Measurements from ENCODE around the gene CKLF. TPM values are rescaled to one million over a fixed set of nuclear protein-coding genes. Genes with fewer than 3 reads are reported as not detected.

CKLF gene
- total and polyA plus RNA-seq, 2 donors (not counting 1 experiment from before 2014, with no cell fraction given), result 30.4 to 53.6 TPM

DNA sequence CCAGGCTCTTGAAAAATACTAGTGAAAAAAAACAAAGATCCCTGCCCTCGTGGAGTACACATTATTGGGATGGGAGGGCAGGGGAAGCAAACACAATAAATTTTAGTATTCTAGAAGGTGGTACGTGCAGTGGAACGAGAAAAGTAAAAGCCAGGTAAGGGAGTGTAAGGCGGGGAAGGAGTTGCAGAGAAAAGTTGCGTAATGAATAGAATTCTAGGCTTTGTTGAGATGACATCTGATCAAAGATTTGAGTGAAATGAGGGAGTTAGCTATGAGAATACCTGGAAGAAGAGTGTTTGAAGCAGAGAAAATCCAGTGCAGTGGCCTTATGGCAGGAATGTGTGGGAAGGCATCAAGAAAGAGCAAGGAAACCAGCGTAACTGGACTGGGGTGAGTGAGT, 2.1 kb downstream of the CKLF start:
- H3K36me3 ChIP-seq (replicated peaks in 1 of 2; ENCODE audit: control extremely low read depth in 1 of 2, control insufficient read depth in 1 of 2, extremely low read depth in 1 of 2, insufficient read depth in 2 of 2, low read length in 1 of 2), result peaks cover 3 to 20% of the 10 kb centered on the region in 2 experiments
- H3K79me2 ChIP-seq (ENCODE audit: control insufficient read depth, insufficient read depth, low read length), result peaks cover 48% of the 10 kb centered on the region
- no peak for DNase-seq
- H3K9me3 Mint-ChIP-seq (ENCODE audit: insufficient read depth), result no peaks in the 10 kb centered on the region
- CTCF ChIA-PET, result interaction anchor here (1.1 to 2.4 kb wide), 4 partner anchors 29 to 53 kb away, joined by 3 to 8 read pairs (median 5); no protein-coding TSS in a partner anchor
- peaks cover 64% of the 10 kb centered on the region for H3K4me1 Mint-ChIP-seq
- H3K27ac ChIP-seq (ENCODE audit: low read length in 2 of 2), result no peak overlapping the region
- H2AFZ ChIP-seq (ENCODE audit: insufficient read depth, low read depth, low read length, poor library complexity, severe bottlenecking), result no peak overlapping the region
- H3K4me3 Mint-ChIP-seq, result no peak overlapping the region
- TF ChIP-seq, protein P1, sequence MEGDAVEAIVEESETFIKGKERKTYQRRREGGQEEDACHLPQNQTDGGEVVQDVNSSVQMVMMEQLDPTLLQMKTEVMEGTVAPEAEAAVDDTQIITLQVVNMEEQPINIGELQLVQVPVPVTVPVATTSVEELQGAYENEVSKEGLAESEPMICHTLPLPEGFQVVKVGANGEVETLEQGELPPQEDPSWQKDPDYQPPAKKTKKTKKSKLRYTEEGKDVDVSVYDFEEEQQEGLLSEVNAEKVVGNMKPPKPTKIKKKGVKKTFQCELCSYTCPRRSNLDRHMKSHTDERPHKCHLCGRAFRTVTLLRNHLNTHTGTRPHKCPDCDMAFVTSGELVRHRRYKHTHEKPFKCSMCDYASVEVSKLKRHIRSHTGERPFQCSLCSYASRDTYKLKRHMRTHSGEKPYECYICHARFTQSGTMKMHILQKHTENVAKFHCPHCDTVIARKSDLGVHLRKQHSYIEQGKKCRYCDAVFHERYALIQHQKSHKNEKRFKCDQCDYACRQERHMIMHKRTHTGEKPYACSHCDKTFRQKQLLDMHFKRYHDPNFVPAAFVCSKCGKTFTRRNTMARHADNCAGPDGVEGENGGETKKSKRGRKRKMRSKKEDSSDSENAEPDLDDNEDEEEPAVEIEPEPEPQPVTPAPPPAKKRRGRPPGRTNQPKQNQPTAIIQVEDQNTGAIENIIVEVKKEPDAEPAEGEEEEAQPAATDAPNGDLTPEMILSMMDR (IDR thresholded peaks at IDR 0.05), result no peak
- TF ChIP-seq EZH2 (IDR thresholded peaks at IDR 0.05; ENCODE audit: borderline replicate concordance, insufficient read depth, low read depth, low read length, poor library complexity, severe bottlenecking), result no peak
- no peak overlapping the region for H3K9ac ChIP-seq (ENCODE audit: low read length)
- H3K27ac Mint-ChIP-seq, result no peak overlapping the region
- H3K4me2 ChIP-seq (replicated peaks; ENCODE audit: low read depth, low read length, poor library complexity, severe bottlenecking), result no peak overlapping the region
- no peaks in the 10 kb centered on the region for H3K27me3 ChIP-seq (replicated peaks in 1 of 4; ENCODE audit: control extremely low read depth in 1 of 4, control insufficient read depth in 3 of 4, insufficient read depth in 4 of 4, low read length in 3 of 4)
- POLR2A ChIA-PET, result no interaction called here
- no peaks in the 10 kb centered on the region for H3K27me3 Mint-ChIP-seq
- H3K9me3 ChIP-seq (ENCODE audit: control extremely low read depth in 1 of 3, control insufficient read depth in 2 of 3, insufficient read depth in 1 of 3, low read length in 2 of 3), result no peaks in the 10 kb centered on the region
- WGBS (ENCODE audit: insufficient coverage), result 100% methylated on average over 5 of the region's 6 CpGs
- no peak for ATAC-seq (ENCODE audit: low read depth)
- H3K4me3 ChIP-seq (ENCODE audit: control extremely low read depth in 1 of 5, extremely low read depth in 1 of 5, insufficient read depth in 1 of 5, low read depth in 2 of 5, low read length in 4 of 5), result no peak overlapping the region
- intact Hi-C loops (cut with micrococcal nuclease), result no loop called here
- peaks cover 18% of the 10 kb centered on the region for H4K20me1 ChIP-seq (ENCODE audit: control insufficient read depth, insufficient read depth, low read length, poor library complexity, severe bottlenecking)
- peaks cover 33 to 41% of the 10 kb centered on the region in 2 donors for H3K4me1 ChIP-seq (ENCODE audit: control insufficient read depth in 2 of 2, insufficient read depth in 2 of 2, low read length in 2 of 2)

DNA sequence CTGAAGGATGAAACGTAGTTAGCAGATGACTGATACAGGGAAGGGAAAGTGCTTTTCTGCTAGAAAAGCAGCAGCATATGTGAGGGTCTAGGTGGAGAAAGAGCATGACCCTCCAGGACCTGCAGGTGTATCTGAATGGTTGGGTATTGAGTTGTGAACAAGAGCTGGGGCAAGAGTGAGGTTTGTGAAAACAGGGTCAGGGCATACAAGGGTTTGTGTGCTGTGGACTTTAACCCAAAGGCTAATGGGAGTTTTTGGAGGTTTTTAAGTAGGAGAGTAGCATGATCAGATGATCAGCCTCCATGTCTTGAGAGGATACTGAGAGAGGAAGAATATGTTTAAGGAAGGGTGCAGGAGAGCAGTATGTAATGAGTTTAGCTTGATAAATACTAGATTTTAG, 7.7 kb downstream of the CKLF start:
- peaks cover 10% of the 10 kb centered on the region for H4K20me1 ChIP-seq (ENCODE audit: control insufficient read depth, insufficient read depth, low read length, poor library complexity, severe bottlenecking)
- ChIA-PET CTCF (interaction anchor here (0.9 to 1.1 kb wide), 4 partner anchors 36 to 178 kb away, joined by 3 to 4 read pairs (median 4); no protein-coding TSS in a partner anchor), POLR2A (interaction anchor here (0.6 to 0.7 kb wide), 3 partner anchors 16 to 43 kb away, joined by 3 to 5 read pairs (median 4); no protein-coding TSS in a partner anchor)
- no peaks in the 10 kb centered on the region for H3K27me3 ChIP-seq (replicated peaks in 1 of 4; ENCODE audit: control extremely low read depth in 1 of 4, control insufficient read depth in 3 of 4, insufficient read depth in 4 of 4, low read length in 3 of 4)
- Mint-ChIP-seq H3K4me1 (peaks cover 37% of the 10 kb centered on the region), H3K27me3 (no peaks in the 10 kb centered on the region), H3K27ac (no peak overlapping the region), H3K9me3 (ENCODE audit: insufficient read depth) (no peaks in the 10 kb centered on the region), H3K4me3 (no peak overlapping the region)
- H3K4me1 ChIP-seq (ENCODE audit: control insufficient read depth in 2 of 2, insufficient read depth in 2 of 2, low read length in 2 of 2), result no peaks in the 10 kb centered on the region
- no peak overlapping the region for H3K9ac ChIP-seq (ENCODE audit: low read length)
- no peak overlapping the region for H3K4me2 ChIP-seq (replicated peaks; ENCODE audit: low read depth, low read length, poor library complexity, severe bottlenecking)
- TF ChIP-seq, protein P1 (IDR thresholded peaks at IDR 0.05), result no peak
- no peak for TF ChIP-seq EZH2 (IDR thresholded peaks at IDR 0.05; ENCODE audit: borderline replicate concordance, insufficient read depth, low read depth, low read length, poor library complexity, severe bottlenecking)
- H3K4me3 ChIP-seq (ENCODE audit: control extremely low read depth in 1 of 5, extremely low read depth in 1 of 5, insufficient read depth in 1 of 5, low read depth in 2 of 5, low read length in 4 of 5), result no peak overlapping the region
- intact Hi-C loops (cut with micrococcal nuclease), result loop anchor here (5.0 kb wide), 1 partner anchor 307 kb away; no protein-coding TSS in a partner anchor
- no peak overlapping the region for H3K27ac ChIP-seq (ENCODE audit: low read length in 2 of 2)
- 91% methylated on average over 1 of the region's 1 CpG for WGBS (ENCODE audit: insufficient coverage)
- no peaks in the 10 kb centered on the region for H3K9me3 ChIP-seq (ENCODE audit: control extremely low read depth in 1 of 3, control insufficient read depth in 2 of 3, insufficient read depth in 1 of 3, low read length in 2 of 3)
- no peak for DNase-seq
- ATAC-seq (ENCODE audit: low read depth), result no peak
- no peak overlapping the region for H2AFZ ChIP-seq (ENCODE audit: insufficient read depth, low read depth, low read length, poor library complexity, severe bottlenecking)
- peaks cover 3 to 33% of the 10 kb centered on the region in 2 experiments for H3K36me3 ChIP-seq (replicated peaks in 1 of 2; ENCODE audit: control extremely low read depth in 1 of 2, control insufficient read depth in 1 of 2, extremely low read depth in 1 of 2, insufficient read depth in 2 of 2, low read length in 1 of 2)
- peaks cover 18% of the 10 kb centered on the region for H3K79me2 ChIP-seq (ENCODE audit: control insufficient read depth, insufficient read depth, low read length)
